Right cardiac atrium (tissue), 5 donors: ENCODE data around the gene RTN4RL1. TPM values are rescaled to one million over a fixed set of nuclear protein-coding genes. Genes with fewer than 3 reads are reported as not detected.
A peak's percentile ranks its signal among the peaks of the same experiment; 100 is the strongest.
"Not testable (repeated sequence)": the region's sequence is repeated elsewhere in the genome, so short reads cannot be mapped to it uniquely, and the experiment has no call there.

Experiments
- ATAC-seq, 2 donors: fragments of 200-7000 bp; cut with Tn5 transposase; one replicate each; pipeline versions ENCODE4 v1.8.0 to v1.9.1; 2020; ENCODE audit warnings: moderate library complexity in 2 of 2, mild to moderate bottlenecking in 1 of 2
- DNase-seq, 3 donors: peaks; one replicate each; pipeline ENCODE4 v3.0.0-alpha.2; 2020
- H3K27ac ChIP-seq: one replicate; pipeline ENCODE4 v1.5.1; 2013; ENCODE audit warnings: mild to moderate bottlenecking, low read length, control low read depth, moderate library complexity
- H3K27me3 ChIP-seq: one replicate; pipeline ENCODE4 v1.6.1; 2013; ENCODE audit not compliant: control insufficient read depth, insufficient read depth
- H3K4me1 ChIP-seq: one replicate; pipeline ENCODE4 v1.6.1; 2013; ENCODE audit warnings: low read length; ENCODE audit not compliant: control insufficient read depth, insufficient read depth
- H3K4me3 ChIP-seq: one replicate; pipeline ENCODE4 v1.5.1; 2013; ENCODE audit warnings: low read length, control low read depth
- H3K9me3 ChIP-seq: one replicate; pipeline ENCODE4 v1.6.1; 2013; ENCODE audit warnings: low read length; ENCODE audit not compliant: control insufficient read depth
- WGBS: extraction: QIAGEN DNeasy Blood & Tissue Kit; methylation state at CpG from one replicate; pipeline ENCODE4 v1.1.7; 2013; 5-methylcytosine and 5-hydroxymethylcytosine counted together
- intact Hi-C, 4 donors: fragments of 100-400 bp; cut with DNase I; formaldehyde crosslinking; loops; one replicate each; pipeline versions ENCODE4 v1.11.0 to v1.14.0; 2022 to 2023
- polyA plus RNA-seq: library from polyadenylated mRNA; stranded (reverse); fragments of 200-250 nt; gene quantifications from one replicate; pipeline ENCODE4 v1.2.3, GENCODE V29; 2013
- total RNA-seq, 4 donors: library from RNA; stranded (reverse); fragmentation: NEBNext Ultra II Directional; extraction: Animal tissue kit (Norgen Biotek cat#: 25700); gene quantifications; one replicate each; pipeline ENCODE4 v1.2.1, GENCODE V29; 2021
- donor health status: healthy with polysubstance abuse.
- donor health status: DM: no; HTN: yes; CAD: no.
- donor health status: DM: no; HTN: no; CAD: no.
- donor health status: DM: no; HTN: yes; CAD: no; lungs with severe emphysema.
- donor health status: DM: yes; HTN: yes; CAD: no.

Gene RTN4RL1
- total and polyA plus RNA-seq, 5 donors = 3.9 to 5.7 (median 4.4) TPM

GRCh38 chr17:1982793-1983366, 42.3 kb downstream of the RTN4RL1 start:
- DNase-seq, ATAC-seq, H3K4me3 ChIP-seq, H3K27me3 ChIP-seq, H3K27ac ChIP-seq, H3K9me3 ChIP-seq, intact Hi-C loops, H3K4me1 ChIP-seq: not testable (repeated sequence)
- WGBS = 90% methylated on average over 13 of the region's 13 CpGs

DNA sequence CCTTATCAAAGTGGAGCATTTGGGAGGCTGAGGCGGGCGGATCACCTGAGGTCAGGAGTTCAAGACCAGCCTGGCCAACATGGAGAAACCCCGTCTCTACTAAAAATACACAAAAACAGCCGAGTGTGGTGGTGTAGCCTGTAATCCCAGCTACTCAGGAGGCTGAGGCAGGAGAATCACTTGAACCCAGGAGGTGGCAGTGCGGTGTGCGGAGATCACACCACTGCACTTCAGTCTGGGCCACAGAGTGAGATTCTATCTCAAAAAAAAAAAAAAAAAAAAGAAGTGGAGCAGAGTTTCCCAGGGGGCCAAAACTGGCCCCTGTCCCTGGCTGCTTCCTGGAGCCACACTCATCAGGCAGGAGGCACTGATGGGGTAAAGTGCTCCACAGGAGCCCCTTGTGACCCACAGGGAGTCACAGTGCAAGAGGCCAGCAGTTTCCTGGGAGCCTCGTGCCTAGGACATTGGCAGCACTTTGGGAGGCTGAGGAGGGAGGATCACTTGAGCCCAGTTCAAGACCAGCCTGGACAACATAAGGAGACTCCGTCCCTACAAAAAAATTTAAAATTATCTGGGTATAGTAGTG, 44.4 kb downstream of the RTN4RL1 start:
- H3K4me3 ChIP-seq = no peak overlapping the region
- WGBS = 81% methylated on average over 8 of the region's 8 CpGs
- DNase-seq (no peak), ATAC-seq (no peak)
- H3K27ac ChIP-seq = no peak overlapping the region
- no peaks in the 10 kb centered on the region for H3K27me3 ChIP-seq
- H3K9me3 ChIP-seq = no peaks in the 10 kb centered on the region
- H3K4me1 ChIP-seq = no peaks in the 10 kb centered on the region
- intact Hi-C loops = no loop called here

- DNase-seq = peak in 1 of 3 donors; percentile 12
- no peaks in the 10 kb centered on the region for H3K4me1 ChIP-seq
- no peaks in the 10 kb centered on the region for H3K9me3 ChIP-seq
- no peaks in the 10 kb centered on the region for H3K27me3 ChIP-seq
- peak in 1 of 2 donors; percentile 38 for ATAC-seq
- intact Hi-C loops = loop anchor here in 1 of 4 donors (10.0 kb wide), 1 partner anchor 45 kb away; the partner anchor contains the start of gene RTN4RL1
- 75% methylated on average over 11 of the region's 11 CpGs for WGBS
- H3K27ac ChIP-seq = no peak overlapping the region
- H3K4me3 ChIP-seq = no peak overlapping the region
These were observed 45.8 kb downstream of the RTN4RL1 start for GRCh38 chr17:1979182-1979985.

- intact Hi-C loops = loop anchor here in 1 of 4 donors (10.0 kb wide), 1 partner anchor 46 kb away; the partner anchor contains the start of gene RTN4RL1
- no peaks in the 10 kb centered on the region for H3K4me1 ChIP-seq
- DNase-seq = peak in 1 of 3 donors; percentile 35
- H3K9me3 ChIP-seq = no peaks in the 10 kb centered on the region
- no peak overlapping the region for H3K4me3 ChIP-seq
- no peak overlapping the region for H3K27ac ChIP-seq
- no peak for ATAC-seq
- H3K27me3 ChIP-seq = no peaks in the 10 kb centered on the region
- whole genome bisulfite sequencing = 58% methylated on average over 16 of the region's 16 CpGs
These were observed 46.7 kb downstream of the RTN4RL1 start for GRCh38 chr17:1978396-1978949.

DNA sequence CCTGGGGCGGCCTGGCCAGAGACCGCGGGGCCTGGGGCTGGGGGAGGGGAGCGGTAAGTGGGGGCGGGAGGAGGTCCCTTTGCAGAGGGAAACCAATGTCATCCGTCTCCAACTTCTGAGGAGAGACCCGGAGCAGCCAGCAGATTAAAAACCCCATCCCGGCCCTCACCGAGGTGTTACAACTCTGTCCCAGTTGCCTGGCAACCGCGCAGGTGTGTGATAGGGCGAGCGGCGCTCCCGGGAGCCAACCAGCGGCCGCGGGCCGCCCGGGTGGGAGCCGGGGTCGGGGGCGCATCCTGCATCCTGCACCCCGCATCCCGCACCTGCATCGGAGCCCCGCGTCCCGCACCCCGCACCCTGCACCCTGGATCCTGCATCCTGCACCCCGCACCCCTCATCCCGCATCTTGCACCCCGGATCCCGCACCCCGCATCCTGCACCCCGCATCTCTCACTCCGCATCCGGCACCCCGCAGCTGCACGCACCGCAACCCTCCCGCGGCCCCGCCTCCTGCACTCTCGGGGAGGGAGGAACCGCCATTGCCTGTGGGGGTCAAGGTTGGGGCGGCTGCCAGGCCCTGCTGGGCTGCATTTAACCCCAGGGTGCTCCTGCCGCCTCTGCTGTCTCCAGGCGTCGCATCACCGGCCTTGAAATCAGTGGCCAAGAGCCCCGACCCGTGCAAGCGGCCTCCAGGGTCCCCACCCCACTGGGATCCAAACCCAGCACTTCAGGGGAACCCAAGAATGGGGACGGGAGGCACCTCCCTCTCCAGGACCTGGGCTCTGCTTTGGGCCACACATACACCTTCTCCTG, 47.3 kb downstream of the RTN4RL1 start:
- Histone ChIP-seq H3K27me3 (no peaks in the 10 kb centered on the region), H3K27ac (no peak overlapping the region), H3K4me3 (peak overlapping the region; percentile 26), H3K9me3 (no peaks in the 10 kb centered on the region), H3K4me1 (no peaks in the 10 kb centered on the region)
- 13% methylated on average over 55 of the region's 55 CpGs for WGBS
- ATAC-seq (peak; percentile 34 to 50), DNase-seq (peak in 2 of 3 donors; percentile 74)
- intact Hi-C loops = loop anchor here in 1 of 4 donors (10.0 kb wide), 1 partner anchor 47 kb away; the partner anchor contains the start of gene RTN4RL1

DNA sequence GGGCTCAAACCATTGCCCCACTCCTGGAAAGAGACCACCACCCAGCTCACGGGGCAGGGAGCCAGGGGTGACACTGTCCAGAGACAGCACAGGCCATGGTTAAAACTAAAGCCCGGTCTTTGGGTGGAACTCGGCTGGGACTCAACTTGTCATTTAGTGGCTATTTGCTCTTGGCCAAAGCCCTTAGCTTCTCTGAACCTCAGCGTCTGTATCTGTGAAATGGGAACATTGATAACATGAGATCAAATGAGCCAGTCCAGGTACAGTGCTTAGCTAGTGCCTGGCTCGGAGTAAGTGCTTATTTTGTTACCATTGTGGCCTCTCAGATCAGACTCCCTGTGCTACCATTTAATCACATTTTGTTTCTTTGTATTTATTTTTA, 48.5 kb downstream of the RTN4RL1 start:
- DNase-seq (peak in 1 of 3 donors; percentile 16), ATAC-seq (no peak)
- H3K4me3 ChIP-seq = no peak overlapping the region
- no peaks in the 10 kb centered on the region for H3K4me1 ChIP-seq
- no peaks in the 10 kb centered on the region for H3K27me3 ChIP-seq
- H3K27ac ChIP-seq = no peak overlapping the region
- H3K9me3 ChIP-seq = no peaks in the 10 kb centered on the region
- 84% methylated on average over 5 of the region's 5 CpGs for WGBS
- intact Hi-C loops = loop anchor here in 1 of 4 donors (10.0 kb wide), 1 partner anchor 48 kb away; the partner anchor contains the start of gene RTN4RL1

DNA sequence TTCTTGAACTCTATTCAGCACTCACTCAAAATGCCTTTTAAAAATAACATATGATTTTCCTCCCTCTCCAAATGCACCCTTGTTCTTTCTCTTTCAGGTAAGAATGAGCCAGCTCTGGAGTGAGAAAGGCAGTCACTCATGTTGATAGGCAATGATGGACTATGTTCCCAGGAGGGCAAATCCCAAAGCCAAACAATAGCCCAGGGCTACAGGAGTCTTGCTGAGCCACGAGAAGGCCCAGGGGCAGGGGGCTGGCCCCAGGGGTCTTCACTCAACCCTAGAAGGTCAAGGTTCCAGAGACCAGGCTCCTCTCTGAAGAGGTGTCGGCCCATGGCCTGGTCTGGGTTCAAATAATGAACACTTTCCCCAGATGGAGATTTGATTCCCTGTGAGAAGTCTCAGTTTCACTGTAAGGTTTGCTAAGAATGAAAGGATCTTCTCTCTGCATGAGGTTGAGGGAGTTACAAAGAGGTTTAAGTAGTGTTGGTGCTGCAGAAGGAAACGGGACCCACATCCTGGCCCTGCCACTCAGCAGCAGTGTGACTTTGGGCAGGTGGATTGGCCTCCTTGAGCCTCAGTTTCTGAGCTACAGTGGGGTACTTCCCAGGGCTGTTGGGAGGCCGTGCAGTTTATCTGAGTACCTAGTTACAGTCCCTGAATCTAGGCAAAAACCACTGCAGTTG, 49.0 kb downstream of the RTN4RL1 start:
- WGBS = 76% methylated on average over 4 of the region's 4 CpGs
- intact Hi-C loops = loop anchor here in 1 of 4 donors (10.0 kb wide), 1 partner anchor 49 kb away; the partner anchor contains the start of gene RTN4RL1
- H3K27me3 ChIP-seq = no peaks in the 10 kb centered on the region

GRCh38 chr17:1975573-1975972, 49.6 kb downstream of the RTN4RL1 start:
- intact Hi-C loops = loop anchor here in 1 of 4 donors (10.0 kb wide), 1 partner anchor 49 kb away; the partner anchor contains the start of gene RTN4RL1
- no peaks in the 10 kb centered on the region for H3K4me1 ChIP-seq
- no peaks in the 10 kb centered on the region for H3K9me3 ChIP-seq
- ATAC-seq (no peak), DNase-seq (no peak)
- H3K27me3 ChIP-seq = no peaks in the 10 kb centered on the region
- 88% methylated on average over 10 of the region's 10 CpGs for WGBS
- H3K4me3 ChIP-seq = no peak overlapping the region
- H3K27ac ChIP-seq = no peak overlapping the region

More for the DNA sequence above, 49.0 kb downstream of the RTN4RL1 start:
- DNase-seq (no peak), ATAC-seq (no peak)
- H3K27ac ChIP-seq = no peak overlapping the region
- no peaks in the 10 kb centered on the region for H3K4me1 ChIP-seq
- no peak overlapping the region for H3K4me3 ChIP-seq
- H3K9me3 ChIP-seq = no peaks in the 10 kb centered on the region

- 56% methylated on average over 23 of the region's 23 CpGs for WGBS
- Histone ChIP-seq H3K4me3 (no peak overlapping the region), H3K4me1 (no peaks in the 10 kb centered on the region), H3K27ac (no peak overlapping the region), H3K27me3 (no peaks in the 10 kb centered on the region), H3K9me3 (no peaks in the 10 kb centered on the region)
- ATAC-seq = peak in 1 of 2 donors; percentile 75
- peak in 2 of 3 donors; percentile 30 to 66 for DNase-seq
- intact Hi-C loops = loop anchor here in 1 of 4 donors (10.0 kb wide), 1 partner anchor 52 kb away; the partner anchor contains the start of gene RTN4RL1
These were observed 52.5 kb downstream of the RTN4RL1 start for GRCh38 chr17:1972487-1973160.
